Muscle of back (tissue), 11 donors: ENCODE results near the gene ACACA. TPM values are rescaled to one million over a fixed set of nuclear protein-coding genes. Genes with fewer than 3 reads are reported as not detected.

Experiments used
- DNase-seq, 3 donors: peaks; one replicate each; pipeline versions ENCODE4 v3.0.0 to v3.0.0-alpha.2; 2013
- polyA plus RNA-seq, 10 donors: library from polyadenylated mRNA; unstranded; fragments of 120-200 nt; gene quantifications; one replicate each; pipeline ENCODE4 v1.2.1, GENCODE V29; 2013; ENCODE audit not compliant: insufficient read length in 10 of 10

Gene ACACA
- polyA plus RNA-seq, 10 donors: 19.5 to 37.2 (median 28.1) TPM

- no peak for DNase-seq
These were observed 62.1 kb downstream of the ACACA start for GRCh38 chr17:37344519-37344918.

- no peak for DNase-seq
These were observed 64.0 kb downstream of the ACACA start for GRCh38 chr17:37342589-37342988.

- DNase-seq: no peak
These were observed 65.8 kb downstream of the ACACA start for GRCh38 chr17:37340804-37341203.

- no peak for DNase-seq
These were observed 67.3 kb downstream of the ACACA start for GRCh38 chr17:37339321-37339720.

GRCh38 chr17:37338847-37339246, 67.8 kb downstream of the ACACA start:
- DNase-seq: no peak

- DNase-seq: peak in 1 of 3 donors; percentile 22
These were observed 79.1 kb downstream of the ACACA start for GRCh38 chr17:37327341-37328090.

GRCh38 chr17:37322826-37323561, 83.6 kb downstream of the ACACA start:
- DNase-seq: no peak

- DNase-seq: no peak
These were observed 84.5 kb downstream of the ACACA start for GRCh38 chr17:37322106-37322505.

GRCh38 chr17:37318931-37319594, 87.6 kb downstream of the ACACA start:
- no peak for DNase-seq

- no peak for DNase-seq
These were observed 88.8 kb downstream of the ACACA start for GRCh38 chr17:37317867-37318266.

- no peak for DNase-seq
These were observed 91.0 kb downstream of the ACACA start for GRCh38 chr17:37315601-37316000.

- DNase-seq: no peak
These were observed 94.3 kb downstream of the ACACA start for GRCh38 chr17:37312137-37312923.

- DNase-seq: no peak
These were observed 95.7 kb downstream of the ACACA start for GRCh38 chr17:37310940-37311339.

GRCh38 chr17:37309051-37309450, 97.6 kb downstream of the ACACA start:
- no peak for DNase-seq

GRCh38 chr17:37305406-37305905, 101.2 kb downstream of the ACACA start:
- no peak for DNase-seq

GRCh38 chr17:37301288-37301687, 105.3 kb downstream of the ACACA start:
- DNase-seq: no peak

- DNase-seq: no peak
These were observed 106.0 kb downstream of the ACACA start for GRCh38 chr17:37300683-37301082.

GRCh38 chr17:37299257-37299980, 107.2 kb downstream of the ACACA start:
- DNase-seq: peak in 2 of 3 donors; percentile 2 to 49

- DNase-seq: no peak
These were observed 110.7 kb downstream of the ACACA start for GRCh38 chr17:37295888-37296287.

GRCh38 chr17:37294888-37295287, 111.7 kb downstream of the ACACA start:
- DNase-seq: no peak

GRCh38 chr17:37293770-37294169, 112.9 kb downstream of the ACACA start:
- no peak for DNase-seq
